Osteocyte (in vitro differentiated cells): Measurements from ENCODE around the gene RHBDL3. TPM values are rescaled to one million over a fixed set of nuclear protein-coding genes. Genes with fewer than 3 reads are reported as not detected.
"Not testable (repeated sequence)": the region's sequence is repeated elsewhere in the genome, so short reads cannot be mapped to it uniquely, and the experiment has no call there.

Experiments
- DNase-seq: peaks from one replicate; pipeline ENCODE4 v3.0.0; 2021; ENCODE audit warnings: mixed read lengths; ENCODE audit not compliant: unreplicated experiment; ENCODE audit errors: extremely low spot score
- H3K27ac Mint-ChIP-seq: one replicate; pipeline ENCODE4 v1.8.0; 2021; ENCODE audit warnings: mild to moderate bottlenecking, mixed read lengths; ENCODE audit not compliant: unreplicated experiment
- H3K27me3 Mint-ChIP-seq: one replicate; pipeline ENCODE4 v1.8.0; 2021; ENCODE audit warnings: mixed read lengths; ENCODE audit not compliant: unreplicated experiment
- H3K36me3 Mint-ChIP-seq: one replicate; pipeline ENCODE4 v1.8.0; 2021; ENCODE audit warnings: mixed read lengths; ENCODE audit not compliant: unreplicated experiment
- H3K4me1 Mint-ChIP-seq: one replicate; pipeline ENCODE4 v1.8.0; 2021; ENCODE audit warnings: mixed read lengths; ENCODE audit not compliant: unreplicated experiment
- H3K4me3 Mint-ChIP-seq: one replicate; pipeline ENCODE4 v1.8.0; 2021; ENCODE audit warnings: mild to moderate bottlenecking, moderate library complexity, mixed read lengths; ENCODE audit not compliant: unreplicated experiment
- H3K9me3 Mint-ChIP-seq: one replicate; pipeline ENCODE4 v1.8.0; 2021; ENCODE audit warnings: mixed read lengths; ENCODE audit not compliant: unreplicated experiment
- CTCF ChIP-seq: fragments of 200-600 bp; sonication (generic); IDR thresholded peaks from 2 replicates; pipeline ENCODE4 v1.5.0; 2021; ENCODE audit warnings: antibody characterized with exemption, mild to moderate bottlenecking, moderate library complexity
- total RNA-seq: library from RNA; stranded (reverse); gene quantifications from 2 replicates; pipeline ENCODE4 v1.2.1, GENCODE V29; 2021

Gene RHBDL3
- total RNA-seq, 1 donor from 2014 or later = 0.11 TPM

- Mint-ChIP-seq H3K27me3 (peaks cover 21% of the 10 kb centered on the region), H3K27ac (no peak overlapping the region), H3K4me3 (no peak overlapping the region), H3K9me3 (no peaks in the 10 kb centered on the region), H3K4me1 (peaks cover 7% of the 10 kb centered on the region), H3K36me3 (no peaks in the 10 kb centered on the region)
- no peak for DNase-seq
- TF ChIP-seq CTCF = no peak
These were observed 49.5 kb downstream of the RHBDL3 start for GRCh38 chr17:32315171-32315570.

DNA sequence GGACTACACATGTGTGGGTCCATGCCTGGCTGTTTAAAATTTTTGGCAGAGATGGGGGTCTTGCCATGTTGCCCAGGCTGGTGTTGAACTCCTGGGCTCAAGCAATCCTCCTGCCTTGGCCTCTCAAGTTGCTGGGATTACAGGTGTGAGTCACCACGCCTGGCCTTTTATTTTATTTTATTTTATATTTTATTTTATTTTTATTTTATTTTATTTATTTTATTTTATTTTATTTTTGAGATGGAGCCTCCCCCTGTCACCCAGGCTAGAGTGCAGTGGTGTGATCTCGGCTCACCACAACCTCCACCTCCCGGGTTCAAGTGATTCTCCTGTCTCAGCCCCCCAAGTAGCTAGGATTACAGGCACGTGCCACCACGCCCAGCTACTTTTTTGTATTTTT, 51.0 kb downstream of the RHBDL3 start:
- H3K36me3 Mint-ChIP-seq, H3K9me3 Mint-ChIP-seq, H3K4me3 Mint-ChIP-seq, H3K27ac Mint-ChIP-seq, DNase-seq, H3K4me1 Mint-ChIP-seq: not testable (repeated sequence)
- H3K27me3 Mint-ChIP-seq = peaks cover 21% of the 10 kb centered on the region

DNA sequence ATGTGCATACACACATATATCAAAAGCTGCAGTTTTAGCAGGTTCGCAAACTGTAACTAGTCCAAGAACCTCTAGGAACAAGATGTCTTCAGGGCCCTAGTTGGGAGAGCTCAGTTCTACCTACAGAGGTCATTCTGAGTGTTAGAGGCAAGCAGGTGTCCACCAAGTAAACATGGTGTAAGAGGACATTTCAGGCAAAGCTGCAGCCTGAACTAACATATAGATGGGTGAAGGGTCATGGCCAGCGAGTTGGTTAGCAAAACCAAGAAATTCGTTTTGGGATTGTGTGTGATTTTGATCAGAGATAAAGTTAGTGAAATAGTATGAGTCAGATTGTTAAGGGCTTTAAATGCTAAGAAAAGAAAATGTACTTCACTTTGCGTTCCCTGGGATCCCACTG, 51.7 kb downstream of the RHBDL3 start:
- DNase-seq = no peak
- H3K36me3 Mint-ChIP-seq = no peaks in the 10 kb centered on the region
- H3K27me3 Mint-ChIP-seq = peaks cover 21% of the 10 kb centered on the region
- H3K4me3 Mint-ChIP-seq = no peak overlapping the region
- H3K9me3 Mint-ChIP-seq = no peaks in the 10 kb centered on the region
- H3K4me1 Mint-ChIP-seq = no peaks in the 10 kb centered on the region
- H3K27ac Mint-ChIP-seq = no peak overlapping the region
- no peak for TF ChIP-seq CTCF

DNA sequence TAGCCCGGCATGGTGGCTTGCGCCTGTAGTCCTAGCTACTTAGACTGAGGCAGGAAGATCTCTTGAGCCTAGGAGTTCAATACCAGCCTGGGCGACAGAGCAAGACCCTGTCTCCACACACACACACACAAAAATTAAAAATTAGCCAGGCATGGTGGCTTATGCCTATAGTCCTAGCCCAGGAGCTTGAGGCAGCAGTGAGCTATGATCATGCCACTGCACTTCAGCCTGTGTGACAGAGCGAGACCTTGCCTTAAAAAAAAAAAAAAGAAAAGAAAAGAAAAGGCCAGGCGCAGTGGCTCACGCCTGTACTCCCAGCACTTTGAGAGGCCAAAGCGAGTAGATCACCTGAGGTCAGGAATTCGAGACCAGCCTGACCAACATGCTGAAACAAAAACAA, 52.4 kb downstream of the RHBDL3 start:
- H3K4me3 Mint-ChIP-seq = no peak overlapping the region
- H3K27me3 Mint-ChIP-seq = peaks cover 21% of the 10 kb centered on the region
- DNase-seq = no peak
- H3K27ac Mint-ChIP-seq = no peak overlapping the region
- no peaks in the 10 kb centered on the region for H3K36me3 Mint-ChIP-seq
- H3K9me3 Mint-ChIP-seq = no peaks in the 10 kb centered on the region
- H3K4me1 Mint-ChIP-seq = no peaks in the 10 kb centered on the region
- TF ChIP-seq CTCF = no peak

GRCh38 chr17:32319548-32319905, 53.9 kb downstream of the RHBDL3 start:
- no peak overlapping the region for H3K27ac Mint-ChIP-seq
- peak; percentile 91 for TF ChIP-seq CTCF
- peak; percentile 88 for DNase-seq
- H3K4me1 Mint-ChIP-seq = peaks cover 3% of the 10 kb centered on the region
- no peaks in the 10 kb centered on the region for H3K36me3 Mint-ChIP-seq
- no peak overlapping the region for H3K4me3 Mint-ChIP-seq
- H3K9me3 Mint-ChIP-seq = no peaks in the 10 kb centered on the region
- peaks cover 21% of the 10 kb centered on the region for H3K27me3 Mint-ChIP-seq

DNA sequence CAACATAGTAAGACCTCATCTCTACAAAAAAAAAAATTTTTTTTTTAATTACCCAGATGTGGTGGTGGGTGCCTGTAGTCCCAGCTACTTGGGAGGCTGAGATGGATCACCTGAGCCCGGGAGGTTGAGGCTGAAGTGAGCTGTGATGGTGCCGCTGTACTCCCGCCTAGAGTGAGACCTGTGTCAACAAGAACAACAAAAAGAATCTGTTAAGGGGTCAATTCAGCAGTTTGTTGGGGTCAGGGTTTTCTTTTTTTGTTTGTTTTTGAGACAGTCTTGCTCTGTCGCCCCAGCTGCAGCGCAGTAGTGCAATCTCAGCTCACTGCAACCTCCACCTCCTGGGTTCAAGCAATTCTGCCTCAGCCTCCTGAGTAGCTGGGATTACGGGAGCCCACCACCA, 54.4 kb downstream of the RHBDL3 start:
- H3K4me1 Mint-ChIP-seq, H3K4me3 Mint-ChIP-seq, H3K27ac Mint-ChIP-seq, H3K9me3 Mint-ChIP-seq, H3K36me3 Mint-ChIP-seq, DNase-seq: not testable (repeated sequence)
- H3K27me3 Mint-ChIP-seq = peaks cover 16% of the 10 kb centered on the region
